GM12878 (cell line): Measurements from ENCODE around the gene RAB13. TPM values are rescaled to one million over a fixed set of nuclear protein-coding genes. Genes with fewer than 3 reads are reported as not detected.
A peak's percentile ranks its signal among the peaks of the same experiment; 100 is the strongest.

Experiments used
- BACH1 ChIP-seq: fragments of 450-650 bp; IDR thresholded peaks from 2 replicates; pipeline ENCODE4 v1.6.1; 2017; ENCODE audit warnings: mild to moderate bottlenecking, borderline replicate concordance
- CBFB ChIP-seq: IDR thresholded peaks from 2 replicates; pipeline ENCODE4 v1.6.1; 2016; ENCODE audit warnings: antibody characterized with exemption, low read depth
- EGR1 ChIP-seq, 2 experiments: IDR thresholded peaks; 1 replicate in 1 of 2; 2 replicates in 1 of 2; pipeline ENCODE4 v1.6.1; 2011 to 2012; ENCODE audit warnings: low read depth in 2 of 2, low read length in 2 of 2, borderline replicate concordance in 1 of 2, mild to moderate bottlenecking in 1 of 2, moderate library complexity in 1 of 2
- IKZF1 ChIP-seq: fragments of 450-650 bp; conservative IDR thresholded peaks from 2 replicates; pipeline ENCODE4 v1.6.1; 2017; ENCODE audit warnings: antibody characterized with exemption, mild to moderate bottlenecking
- LARP7 ChIP-seq: fragments of 450-650 bp; IDR thresholded peaks from 2 replicates; pipeline ENCODE4 v1.6.1; 2017; ENCODE audit warnings: mild to moderate bottlenecking
- MYC ChIP-seq: IDR thresholded peaks from 2 replicates; pipeline ENCODE4 v1.6.1; 2011; ENCODE audit warnings: mild to moderate bottlenecking, low read length, moderate library complexity, inconsistent platforms; ENCODE audit not compliant: insufficient read depth, insufficient replicate concordance, insufficient read length, severe bottlenecking
- NRF1 ChIP-seq: conservative IDR thresholded peaks from 2 replicates; pipeline ENCODE4 v1.6.1; 2011; ENCODE audit warnings: mild to moderate bottlenecking, low read depth, low read length, improper control_type of control experiment
- PML ChIP-seq: IDR thresholded peaks from 2 replicates; pipeline ENCODE4 v1.6.1; 2012; ENCODE audit warnings: low read length, inconsistent platforms
- POU2F2 ChIP-seq: IDR thresholded peaks from 3 replicates; pipeline ENCODE4 v1.6.1; 2011; ENCODE audit warnings: low read depth, mild to moderate bottlenecking, low read length, borderline replicate concordance
- RELA ChIP-seq: fragments of 450-650 bp; IDR thresholded peaks from 2 replicates; pipeline ENCODE4 v1.8.0; 2014; ENCODE audit warnings: borderline replicate concordance; ENCODE audit not compliant: partially characterized antibody
- RUNX3 ChIP-seq: IDR thresholded peaks from 2 replicates; pipeline ENCODE4 v1.6.1; 2012; ENCODE audit warnings: low read length, inconsistent platforms
- SIN3A ChIP-seq: IDR thresholded peaks from 2 replicates; pipeline ENCODE4 v1.6.1; 2012; ENCODE audit warnings: low read depth, low read length, improper control_type of control experiment
- SPI1 ChIP-seq: IDR thresholded peaks from 2 replicates; pipeline ENCODE4 v1.6.1; 2011; ENCODE audit warnings: low read depth, mild to moderate bottlenecking, low read length, moderate library complexity, borderline replicate concordance; ENCODE audit not compliant: insufficient read depth
- TCF12 ChIP-seq: IDR thresholded peaks from 2 replicates; pipeline ENCODE4 v1.6.1; 2011; ENCODE audit warnings: low read depth, mild to moderate bottlenecking, low read length
- TCF3 ChIP-seq: IDR thresholded peaks from 2 replicates; pipeline ENCODE4 v1.6.1; 2012; ENCODE audit warnings: low read depth, mild to moderate bottlenecking, low read length, borderline replicate concordance; ENCODE audit not compliant: insufficient read depth
- ZNF622 ChIP-seq: fragments of 450-650 bp; IDR thresholded peaks from 2 replicates; pipeline ENCODE4 v1.6.1; 2017; ENCODE audit warnings: mild to moderate bottlenecking, inconsistent platforms
- polyA plus RNA-seq, 11 experiments: library from polyadenylated mRNA; depleted of rRNA in 4 of 11; unstranded in 6 of 11; stranded (reverse) in 5 of 11; fragments of >200 nt; fragmentation: Nextera tagmentation in 4 of 11; fragmentation: Illumina TruSeq in 1 of 11; extraction: Ambion mirVana in 4 of 11; extraction: Trizol in 1 of 11; gene quantifications; 1 replicate in 1 of 11; 2 replicates in 10 of 11; pipeline versions ENCODE4 v1.2.1 to v1.2.3, GENCODE V29; 2011 to 2016; ENCODE audit warnings: inconsistent platforms in 2 of 11, missing spikeins in 2 of 11, low read depth in 1 of 11
- total RNA-seq, 4 experiments: library from RNA; depleted of rRNA in 3 of 4; stranded (reverse); fragments of >200 nt in 3 of 4; fragmentation: Illumina TruSeq in 1 of 4; extraction: Trizol in 1 of 4; gene quantifications; 2 replicates each; pipeline versions ENCODE4 v1.2.1 to v1.2.3, GENCODE V29; 2013 to 2021
- TF ChIP-seq, protein P1 (sequence below): fragments of 450-650 bp; formaldehyde crosslinking; IDR thresholded peaks from 2 replicates; pipeline ENCODE4 v1.5.0; 2022; ENCODE audit warnings: mild to moderate bottlenecking, missing genetic modification characterization
- TF ChIP-seq, protein P2 (sequence below): IDR thresholded peaks from 2 replicates; pipeline ENCODE4 v1.6.1; 2011; ENCODE audit warnings: low read depth, low read length, improper control_type of control experiment, borderline replicate concordance
- TF ChIP-seq, protein P3 (sequence below): IDR thresholded peaks from 2 replicates; pipeline ENCODE4 v1.6.1; 2012; ENCODE audit warnings: low read depth, low read length, improper control_type of control experiment

Gene RAB13
- total and polyA plus RNA-seq, 10 of the 15 experiments (the other 5 are each of a cell fraction or from before 2014, with no cell fraction given): 0.75 to 30.7 (median 15.9) TPM

DNA sequence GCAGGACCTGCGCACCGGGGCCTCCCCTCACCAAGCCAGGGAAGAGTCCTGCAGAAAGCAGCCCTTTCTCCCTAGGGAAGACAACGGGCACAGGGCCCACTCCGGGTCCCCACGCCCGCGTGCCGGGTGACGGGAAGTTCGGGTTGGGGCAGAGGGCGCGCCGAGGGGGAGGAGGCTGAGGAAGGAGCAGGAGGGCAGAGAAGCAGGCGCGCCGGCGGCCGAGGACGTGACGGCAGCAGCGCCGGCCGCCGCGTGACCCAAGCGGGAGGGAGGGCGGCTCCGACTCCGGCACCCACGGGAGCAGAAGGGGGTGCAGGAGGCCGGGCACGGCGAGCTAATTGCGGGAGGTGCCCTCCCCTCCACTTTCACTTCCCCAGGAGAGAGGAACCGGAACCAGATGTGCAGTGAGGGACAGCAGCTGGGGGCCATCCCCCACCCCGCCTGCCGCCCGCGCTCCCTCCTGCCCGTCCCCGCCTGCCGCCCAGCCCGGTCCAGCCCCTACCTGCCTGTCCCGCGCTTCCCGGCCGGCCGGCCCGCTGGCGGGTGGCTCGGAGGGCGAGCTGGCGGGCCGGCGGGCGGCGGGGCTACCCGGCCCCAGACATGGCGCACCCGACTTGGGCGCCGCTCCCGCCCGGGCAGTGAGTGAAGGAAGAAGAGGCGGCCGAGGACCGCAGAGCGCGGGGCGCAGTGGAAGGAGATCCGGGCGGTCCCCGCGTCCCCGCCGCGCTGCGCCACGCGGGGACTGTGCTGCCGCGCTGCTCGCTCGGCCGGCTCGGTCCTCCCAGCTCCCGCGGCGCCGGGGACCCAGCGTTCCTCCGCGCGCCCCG is 40.1 kb downstream of the RAB13 start (continued):
- TF ChIP-seq, protein P1, sequence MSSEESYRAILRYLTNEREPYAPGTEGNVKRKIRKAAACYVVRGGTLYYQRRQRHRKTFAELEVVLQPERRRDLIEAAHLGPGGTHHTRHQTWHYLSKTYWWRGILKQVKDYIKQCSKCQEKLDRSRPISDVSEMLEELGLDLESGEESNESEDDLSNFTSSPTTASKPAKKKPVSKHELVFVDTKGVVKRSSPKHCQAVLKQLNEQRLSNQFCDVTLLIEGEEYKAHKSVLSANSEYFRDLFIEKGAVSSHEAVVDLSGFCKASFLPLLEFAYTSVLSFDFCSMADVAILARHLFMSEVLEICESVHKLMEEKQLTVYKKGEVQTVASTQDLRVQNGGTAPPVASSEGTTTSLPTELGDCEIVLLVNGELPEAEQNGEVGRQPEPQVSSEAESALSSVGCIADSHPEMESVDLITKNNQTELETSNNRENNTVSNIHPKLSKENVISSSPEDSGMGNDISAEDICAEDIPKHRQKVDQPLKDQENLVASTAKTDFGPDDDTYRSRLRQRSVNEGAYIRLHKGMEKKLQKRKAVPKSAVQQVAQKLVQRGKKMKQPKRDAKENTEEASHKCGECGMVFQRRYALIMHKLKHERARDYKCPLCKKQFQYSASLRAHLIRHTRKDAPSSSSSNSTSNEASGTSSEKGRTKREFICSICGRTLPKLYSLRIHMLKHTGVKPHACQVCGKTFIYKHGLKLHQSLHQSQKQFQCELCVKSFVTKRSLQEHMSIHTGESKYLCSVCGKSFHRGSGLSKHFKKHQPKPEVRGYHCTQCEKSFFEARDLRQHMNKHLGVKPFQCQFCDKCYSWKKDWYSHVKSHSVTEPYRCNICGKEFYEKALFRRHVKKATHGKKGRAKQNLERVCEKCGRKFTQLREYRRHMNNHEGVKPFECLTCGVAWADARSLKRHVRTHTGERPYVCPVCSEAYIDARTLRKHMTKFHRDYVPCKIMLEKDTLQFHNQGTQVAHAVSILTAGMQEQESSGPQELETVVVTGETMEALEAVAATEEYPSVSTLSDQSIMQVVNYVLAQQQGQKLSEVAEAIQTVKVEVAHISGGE (CRISPR knock-in tag): peak; percentile 26; the same call in 1 of the 2 replicates
- TF ChIP-seq PML (0 out of 2 replicates have a peak, but pooled peaks have one; percentile 59), NRF1 (no peak), RELA (no peak), MYC (no peak), ZNF622 (no peak), EGR1 (IDR thresholded peaks at IDR 0.05; ENCODE audit: borderline replicate concordance in 1 of 2, low read depth in 2 of 2, low read length in 2 of 2) (peak in 1 of 2 experiments; percentile 85; a peak in 2 of 3 replicates), TCF12 (peak; percentile 99), CBFB (0 out of 2 replicates have a peak, but pooled peaks have one; percentile 7), TCF3 (peak; percentile 98), BACH1 (peak; percentile 84), LARP7 (peak; percentile 94), POU2F2 (peak; percentile 84), SIN3A (peak; percentile 73; the same call in 1 of the 2 replicates), SPI1 (peak; percentile 99), RUNX3 (peak; percentile 72), IKZF1 (peak; percentile 96)
- TF ChIP-seq, protein P2, sequence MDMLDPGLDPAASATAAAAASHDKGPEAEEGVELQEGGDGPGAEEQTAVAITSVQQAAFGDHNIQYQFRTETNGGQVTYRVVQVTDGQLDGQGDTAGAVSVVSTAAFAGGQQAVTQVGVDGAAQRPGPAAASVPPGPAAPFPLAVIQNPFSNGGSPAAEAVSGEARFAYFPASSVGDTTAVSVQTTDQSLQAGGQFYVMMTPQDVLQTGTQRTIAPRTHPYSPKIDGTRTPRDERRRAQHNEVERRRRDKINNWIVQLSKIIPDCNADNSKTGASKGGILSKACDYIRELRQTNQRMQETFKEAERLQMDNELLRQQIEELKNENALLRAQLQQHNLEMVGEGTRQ: peak; percentile 67
- TF ChIP-seq, protein P3, sequence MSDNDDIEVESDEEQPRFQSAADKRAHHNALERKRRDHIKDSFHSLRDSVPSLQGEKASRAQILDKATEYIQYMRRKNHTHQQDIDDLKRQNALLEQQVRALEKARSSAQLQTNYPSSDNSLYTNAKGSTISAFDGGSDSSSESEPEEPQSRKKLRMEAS: peak; percentile 81
